ENCODE measurements around the gene SLIT3.

DNA sequence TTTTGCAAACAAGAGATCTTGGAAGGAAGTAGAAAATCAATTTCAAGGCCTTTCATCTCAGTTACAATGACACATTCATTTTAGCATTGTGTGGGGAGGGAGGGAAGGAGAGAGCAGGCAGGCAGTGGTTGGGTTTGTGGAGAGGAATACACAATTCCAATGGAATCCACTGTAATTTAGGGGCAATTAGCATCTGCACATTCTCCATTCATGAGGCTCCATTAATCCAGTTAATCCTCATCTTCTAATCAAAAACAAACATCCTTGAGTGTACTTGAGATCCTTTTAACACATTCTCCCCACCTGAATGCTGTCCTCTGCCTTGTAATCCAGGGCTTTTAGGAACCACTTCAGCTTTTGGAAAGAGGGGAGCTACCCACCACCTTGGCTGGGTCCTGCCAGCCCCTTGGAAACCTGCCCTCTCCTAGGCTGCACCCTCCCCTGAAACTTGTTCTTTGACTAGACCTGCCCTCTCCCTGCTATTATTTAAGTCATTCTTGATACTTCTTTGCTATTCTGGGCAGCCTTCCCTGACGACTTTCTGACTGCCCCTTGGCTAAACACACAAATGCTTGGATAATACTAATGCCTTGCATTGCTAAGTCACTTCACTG lies 271.2 kb downstream of the SLIT3 start:
- TF ChIP-seq, protein P1, sequence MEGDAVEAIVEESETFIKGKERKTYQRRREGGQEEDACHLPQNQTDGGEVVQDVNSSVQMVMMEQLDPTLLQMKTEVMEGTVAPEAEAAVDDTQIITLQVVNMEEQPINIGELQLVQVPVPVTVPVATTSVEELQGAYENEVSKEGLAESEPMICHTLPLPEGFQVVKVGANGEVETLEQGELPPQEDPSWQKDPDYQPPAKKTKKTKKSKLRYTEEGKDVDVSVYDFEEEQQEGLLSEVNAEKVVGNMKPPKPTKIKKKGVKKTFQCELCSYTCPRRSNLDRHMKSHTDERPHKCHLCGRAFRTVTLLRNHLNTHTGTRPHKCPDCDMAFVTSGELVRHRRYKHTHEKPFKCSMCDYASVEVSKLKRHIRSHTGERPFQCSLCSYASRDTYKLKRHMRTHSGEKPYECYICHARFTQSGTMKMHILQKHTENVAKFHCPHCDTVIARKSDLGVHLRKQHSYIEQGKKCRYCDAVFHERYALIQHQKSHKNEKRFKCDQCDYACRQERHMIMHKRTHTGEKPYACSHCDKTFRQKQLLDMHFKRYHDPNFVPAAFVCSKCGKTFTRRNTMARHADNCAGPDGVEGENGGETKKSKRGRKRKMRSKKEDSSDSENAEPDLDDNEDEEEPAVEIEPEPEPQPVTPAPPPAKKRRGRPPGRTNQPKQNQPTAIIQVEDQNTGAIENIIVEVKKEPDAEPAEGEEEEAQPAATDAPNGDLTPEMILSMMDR (IDR thresholded peaks at IDR 0.05; ENCODE audit: low read depth, low read length, poor library complexity, severe bottlenecking) = no peak
- no peak for TF ChIP-seq EZH2phosphoT487 (IDR thresholded peaks at IDR 0.05; ENCODE audit: borderline replicate concordance, low read length)

Data from DOHH2 (cell line).